Lower leg skin (tissue), 4 donors: ENCODE results near the gene LRTM1. TPM values are rescaled to one million over a fixed set of nuclear protein-coding genes. Genes with fewer than 3 reads are reported as not detected.

Experiments
- DNase-seq, 2 donors: peaks; one replicate each; pipeline ENCODE4 v3.0.0-alpha.2; 2019; ENCODE audit warnings: low spot score in 2 of 2
- H3K4me3 ChIP-seq: fragments of 200-600 bp; sonication (generic); 2 replicates; pipeline ENCODE4 v1.5.1; 2017; ENCODE audit warnings: mild to moderate bottlenecking, low read depth; ENCODE audit not compliant: poor library complexity, severe bottlenecking
- CTCF ChIP-seq, 3 donors: fragments of 450-650 bp; IDR thresholded peaks; one replicate each; pipeline ENCODE4 v1.5.1; 2016; ENCODE audit warnings: antibody characterized with exemption in 3 of 3, mild to moderate bottlenecking in 3 of 3, moderate library complexity in 2 of 3
- POLR2A ChIP-seq, 2 donors: fragments of 450-650 bp; IDR thresholded peaks; one replicate each; pipeline ENCODE4 v1.6.1; 2016 to 2017; ENCODE audit warnings: antibody characterized with exemption in 2 of 2, mild to moderate bottlenecking in 1 of 2, moderate library complexity in 1 of 2
- WGBS, 2 donors: methylation state at CpG; one replicate each; pipeline ENCODE4 v1.1.5; 2018; 5-methylcytosine and 5-hydroxymethylcytosine counted together
- intact Hi-C: fragments of 100-400 bp; cut with DNase I; formaldehyde crosslinking; loops from one replicate; pipeline ENCODE4 v1.15.0; 2023; ENCODE audit warnings: low total_unique reads
- total RNA-seq, 4 donors: library from RNA; depleted of rRNA; stranded (reverse); fragments of >200 nt; gene quantifications; one replicate each; pipeline ENCODE4 v1.1.0, GENCODE V29; 2016

The LRTM1 gene
- total RNA-seq, 4 donors from 2014 or later: not detected

- 86% methylated on average over 2 of the region's 2 CpGs for WGBS, 2 donors
- no peak overlapping the region for H3K4me3 ChIP-seq
- DNase-seq: no peak
- TF ChIP-seq CTCF (IDR thresholded peaks at IDR 0.05) (no peak), POLR2A (IDR thresholded peaks at IDR 0.05) (no peak)
- intact Hi-C loops: no loop called here
Measured at GRCh38 chr3:54909191-54909590, 18.7 kb downstream of the LRTM1 start.

GRCh38 chr3:54906763-54907162 lies 21.1 kb downstream of the LRTM1 start:
- no peak for TF ChIP-seq CTCF (IDR thresholded peaks at IDR 0.05)
- no peak for TF ChIP-seq POLR2A (IDR thresholded peaks at IDR 0.05)
- H3K4me3 ChIP-seq: no peak overlapping the region
- no peak for DNase-seq
- intact Hi-C loops: no loop called here
- 92 to 96% methylated on average over 2 of the region's 2 CpGs for WGBS, 2 donors

- DNase-seq: no peak
- WGBS, 2 donors: 94% methylated on average over 3 of the region's 3 CpGs
- TF ChIP-seq POLR2A (IDR thresholded peaks at IDR 0.05) (no peak), CTCF (IDR thresholded peaks at IDR 0.05) (no peak)
- intact Hi-C loops: no loop called here
- H3K4me3 ChIP-seq: no peak overlapping the region
Measured at GRCh38 chr3:54905920-54906319, 21.9 kb downstream of the LRTM1 start.

- no peak overlapping the region for H3K4me3 ChIP-seq
- DNase-seq: no peak
- intact Hi-C loops: no loop called here
- TF ChIP-seq POLR2A (IDR thresholded peaks at IDR 0.05): no peak
- no peak for TF ChIP-seq CTCF (IDR thresholded peaks at IDR 0.05)
- 55 to 77% methylated on average over 2 of the region's 2 CpGs for WGBS, 2 donors
Measured at GRCh38 chr3:54905261-54905888, 22.5 kb downstream of the LRTM1 start.

GRCh38 chr3:54901906-54902685 lies 25.8 kb downstream of the LRTM1 start:
- intact Hi-C loops: no loop called here
- 85 to 88% methylated on average over 4 of the region's 4 CpGs for WGBS, 2 donors
- TF ChIP-seq POLR2A (IDR thresholded peaks at IDR 0.05): no peak
- TF ChIP-seq CTCF (IDR thresholded peaks at IDR 0.05): no peak
- no peak overlapping the region for H3K4me3 ChIP-seq
- no peak for DNase-seq
